ENCODE data around the gene TAF1B. TPM values are rescaled to one million over a fixed set of nuclear protein-coding genes. Genes with fewer than 3 reads are reported as not detected.

The TAF1B gene
- total RNA-seq, 1 donor from 2014 or later, result 28.2 TPM

- H3K4me3 Mint-ChIP-seq, result no peak overlapping the region
- peaks cover under 1% of the 10 kb centered on the region for H3K4me1 Mint-ChIP-seq
- H3K27ac Mint-ChIP-seq, result no peak overlapping the region
- H3K27me3 Mint-ChIP-seq (ENCODE audit: low read depth), result no peaks in the 10 kb centered on the region
- H3K9me3 Mint-ChIP-seq, result peaks cover 21% of the 10 kb centered on the region
- TF ChIP-seq CTCF (IDR thresholded peaks at IDR 0.05; ENCODE audit: unreplicated experiment), result no peak
- peaks cover 44% of the 10 kb centered on the region for H3K36me3 Mint-ChIP-seq
- no peak for DNase-seq (ENCODE audit: low spot score in 2 of 2, unreplicated experiment in 2 of 2)
Measured at GRCh38 chr2:9884436-9884835, 41.2 kb downstream of the TAF1B start.

GRCh38 chr2:9885036-9885684 lies 41.9 kb downstream of the TAF1B start:
- H3K36me3 Mint-ChIP-seq, result peaks cover 41% of the 10 kb centered on the region
- H3K27ac Mint-ChIP-seq, result no peak overlapping the region
- H3K4me1 Mint-ChIP-seq, result peaks cover 5% of the 10 kb centered on the region
- peaks cover 21% of the 10 kb centered on the region for H3K9me3 Mint-ChIP-seq
- no peak overlapping the region for H3K4me3 Mint-ChIP-seq
- no peaks in the 10 kb centered on the region for H3K27me3 Mint-ChIP-seq (ENCODE audit: low read depth)
- no peak for DNase-seq (ENCODE audit: low spot score in 2 of 2, unreplicated experiment in 2 of 2)
- no peak for TF ChIP-seq CTCF (IDR thresholded peaks at IDR 0.05; ENCODE audit: unreplicated experiment)

- TF ChIP-seq CTCF (IDR thresholded peaks at IDR 0.05; ENCODE audit: unreplicated experiment), result no peak
- Mint-ChIP-seq H3K4me1 (peaks cover 5% of the 10 kb centered on the region), H3K27me3 (ENCODE audit: low read depth) (no peaks in the 10 kb centered on the region), H3K36me3 (peaks cover 43% of the 10 kb centered on the region), H3K4me3 (no peak overlapping the region), H3K9me3 (peaks cover 21% of the 10 kb centered on the region), H3K27ac (no peak overlapping the region)
- DNase-seq (ENCODE audit: low spot score in 2 of 2, unreplicated experiment in 2 of 2), result no peak
Measured at GRCh38 chr2:9887513-9887912, 44.2 kb downstream of the TAF1B start.

GRCh38 chr2:9889812-9890261 lies 46.6 kb downstream of the TAF1B start:
- no peak overlapping the region for H3K4me3 Mint-ChIP-seq
- TF ChIP-seq CTCF (IDR thresholded peaks at IDR 0.05; ENCODE audit: unreplicated experiment), result no peak
- peaks cover 35% of the 10 kb centered on the region for H3K36me3 Mint-ChIP-seq
- H3K9me3 Mint-ChIP-seq, result peaks cover 21% of the 10 kb centered on the region
- H3K27ac Mint-ChIP-seq, result peak overlapping the region; percentile 17
- no peak for DNase-seq (ENCODE audit: low spot score in 2 of 2, unreplicated experiment in 2 of 2)
- H3K4me1 Mint-ChIP-seq, result peaks cover 5% of the 10 kb centered on the region
- no peaks in the 10 kb centered on the region for H3K27me3 Mint-ChIP-seq (ENCODE audit: low read depth)

GRCh38 chr2:9892236-9892635 lies 49.0 kb downstream of the TAF1B start:
- Mint-ChIP-seq H3K27me3 (ENCODE audit: low read depth) (no peaks in the 10 kb centered on the region), H3K4me3 (no peak overlapping the region), H3K9me3 (peaks cover 19% of the 10 kb centered on the region), H3K4me1 (peaks cover 22% of the 10 kb centered on the region), H3K36me3 (peaks cover 22% of the 10 kb centered on the region), H3K27ac (no peak overlapping the region)
- DNase-seq (ENCODE audit: low spot score in 2 of 2, unreplicated experiment in 2 of 2), result no peak
- TF ChIP-seq CTCF (IDR thresholded peaks at IDR 0.05; ENCODE audit: unreplicated experiment), result no peak

Data from mesothelial cell of epicardium (in vitro differentiated cells).